Activated naive CD4-positive, alpha-beta T cell treated with anti-CD3 and anti-CD28 coated beads, Interleukin-2, amount 50 U/mL, for 24 hours (primary cell): ENCODE results near the gene RSRC1.

ENCODE experiments used
- H3K27ac Mint-ChIP-seq: one replicate; pipeline ENCODE4 v1.8.0; 2021; ENCODE audit warnings: mild to moderate bottlenecking, mixed read lengths
- H3K27me3 Mint-ChIP-seq: one replicate; pipeline ENCODE4 v1.8.0; 2021; ENCODE audit warnings: mixed read lengths
- H3K36me3 Mint-ChIP-seq: one replicate; pipeline ENCODE4 v1.8.0; 2021; ENCODE audit warnings: mixed read lengths
- H3K4me1 Mint-ChIP-seq: one replicate; pipeline ENCODE4 v1.8.0; 2021; ENCODE audit warnings: mixed read lengths
- H3K4me3 Mint-ChIP-seq: one replicate; pipeline ENCODE4 v1.8.0; 2021; ENCODE audit warnings: mild to moderate bottlenecking, mixed read lengths
- H3K9me3 Mint-ChIP-seq: one replicate; pipeline ENCODE4 v1.8.0; 2021; ENCODE audit warnings: mixed read lengths

Gene RSRC1

DNA sequence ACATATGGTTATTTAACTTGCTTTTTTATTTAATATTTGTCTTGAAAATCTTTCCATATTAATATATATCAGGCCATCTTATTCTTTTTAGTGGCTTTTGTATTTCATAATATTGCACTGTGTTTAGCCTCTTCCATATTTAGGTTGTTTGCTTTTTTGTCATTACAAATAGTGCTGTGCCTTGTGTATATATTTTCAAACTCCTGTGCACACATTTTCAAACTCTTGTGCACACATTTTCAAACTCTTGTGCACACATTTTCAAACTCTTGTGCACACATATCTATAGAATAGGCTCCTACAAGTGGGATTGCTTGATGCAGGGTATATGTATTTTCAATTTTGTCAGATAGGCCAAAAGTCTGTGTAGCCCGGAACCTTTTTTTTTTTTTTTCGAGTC is 343.1 kb downstream of the RSRC1 start:
- H3K4me3 Mint-ChIP-seq: no peak overlapping the region
- no peaks in the 10 kb centered on the region for H3K27me3 Mint-ChIP-seq
- H3K9me3 Mint-ChIP-seq: no peaks in the 10 kb centered on the region
- H3K4me1 Mint-ChIP-seq: no peaks in the 10 kb centered on the region
- H3K36me3 Mint-ChIP-seq: peaks cover 12% of the 10 kb centered on the region
- H3K27ac Mint-ChIP-seq: no peak overlapping the region

DNA sequence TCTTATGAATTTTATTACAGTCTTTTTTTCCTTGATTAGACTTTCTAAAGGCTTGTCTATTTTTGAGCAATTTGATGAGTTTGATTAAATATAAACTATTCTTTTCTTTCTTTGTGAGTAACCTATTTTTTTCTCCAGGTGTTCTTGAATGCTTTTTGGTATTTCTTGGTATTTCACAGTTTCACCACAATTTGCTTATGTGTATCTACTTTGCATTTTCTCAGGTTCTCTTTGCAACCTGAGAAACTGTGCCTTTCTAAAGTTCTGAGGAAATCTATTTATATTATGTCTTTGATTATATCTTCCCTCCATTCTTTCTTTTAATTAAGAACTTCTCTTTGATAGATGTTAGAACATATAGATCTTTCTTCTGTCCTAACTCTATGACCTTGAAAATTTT is 344.0 kb downstream of the RSRC1 start:
- no peak overlapping the region for H3K27ac Mint-ChIP-seq
- H3K9me3 Mint-ChIP-seq: no peaks in the 10 kb centered on the region
- H3K4me1 Mint-ChIP-seq: no peaks in the 10 kb centered on the region
- peaks cover 12% of the 10 kb centered on the region for H3K36me3 Mint-ChIP-seq
- H3K4me3 Mint-ChIP-seq: no peak overlapping the region
- no peaks in the 10 kb centered on the region for H3K27me3 Mint-ChIP-seq

DNA sequence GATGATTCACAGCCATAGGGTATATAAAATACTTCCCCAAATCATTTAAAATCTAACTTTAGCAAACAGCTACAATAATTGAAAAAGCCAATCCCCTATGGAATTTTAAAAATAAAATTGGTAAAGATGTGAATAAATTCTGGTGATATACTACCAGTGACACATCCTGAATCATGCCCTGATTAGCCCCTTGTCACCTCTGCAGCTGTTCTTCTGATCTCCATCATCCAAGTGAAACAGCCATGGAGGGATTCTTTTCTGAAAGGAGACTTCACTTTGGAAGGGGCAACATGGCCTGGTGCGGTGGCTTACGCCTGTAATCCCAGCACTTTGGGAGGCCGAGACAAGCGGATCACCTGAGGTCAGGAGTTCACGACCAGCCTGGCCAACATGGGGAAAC is 345.5 kb downstream of the RSRC1 start:
- Mint-ChIP-seq H3K9me3 (no peaks in the 10 kb centered on the region), H3K36me3 (peaks cover 12% of the 10 kb centered on the region), H3K4me1 (no peaks in the 10 kb centered on the region), H3K27ac (no peak overlapping the region), H3K4me3 (no peak overlapping the region), H3K27me3 (no peaks in the 10 kb centered on the region)

- Mint-ChIP-seq H3K9me3 (no peaks in the 10 kb centered on the region), H3K4me3 (no peak overlapping the region), H3K27me3 (no peaks in the 10 kb centered on the region), H3K4me1 (no peaks in the 10 kb centered on the region), H3K36me3 (peaks cover 13% of the 10 kb centered on the region), H3K27ac (no peak overlapping the region)
These were observed 346.2 kb downstream of the RSRC1 start for GRCh38 chr3:158456114-158456513.

- H3K27me3 Mint-ChIP-seq: no peaks in the 10 kb centered on the region
- H3K27ac Mint-ChIP-seq: no peak overlapping the region
- no peaks in the 10 kb centered on the region for H3K4me1 Mint-ChIP-seq
- H3K4me3 Mint-ChIP-seq: no peak overlapping the region
- H3K36me3 Mint-ChIP-seq: peaks cover 13% of the 10 kb centered on the region
- H3K9me3 Mint-ChIP-seq: no peaks in the 10 kb centered on the region
These were observed 348.6 kb downstream of the RSRC1 start for GRCh38 chr3:158458464-158458863.

- Mint-ChIP-seq H3K4me3 (no peak overlapping the region), H3K27me3 (no peaks in the 10 kb centered on the region), H3K4me1 (no peaks in the 10 kb centered on the region), H3K36me3 (peaks cover 9% of the 10 kb centered on the region), H3K9me3 (no peaks in the 10 kb centered on the region), H3K27ac (no peak overlapping the region)
These were observed 351.0 kb downstream of the RSRC1 start for GRCh38 chr3:158460926-158461325.

DNA sequence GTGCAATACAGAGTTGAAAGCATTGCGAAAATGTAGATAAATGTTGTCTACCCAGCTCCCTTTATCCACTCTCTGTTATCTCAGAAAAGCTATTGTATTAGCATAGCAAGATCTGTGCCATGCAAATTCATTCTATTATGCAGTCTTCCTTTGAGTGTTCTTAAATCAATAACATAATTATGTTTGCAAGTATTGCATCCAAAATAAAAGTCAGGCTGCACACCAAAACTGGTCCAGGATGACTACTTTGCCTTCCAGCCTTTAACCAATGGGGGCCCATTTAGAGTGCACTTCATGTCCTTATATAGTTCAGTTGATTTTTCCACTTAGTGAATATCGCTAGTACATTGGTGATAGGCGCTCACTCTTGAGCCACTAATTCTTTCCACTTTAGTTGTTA is 353.7 kb downstream of the RSRC1 start:
- Mint-ChIP-seq H3K4me3 (no peak overlapping the region), H3K4me1 (no peaks in the 10 kb centered on the region), H3K9me3 (no peaks in the 10 kb centered on the region), H3K27ac (no peak overlapping the region), H3K36me3 (peaks cover 3% of the 10 kb centered on the region), H3K27me3 (no peaks in the 10 kb centered on the region)

GRCh38 chr3:158465074-158465473 is 355.2 kb downstream of the RSRC1 start:
- H3K4me3 Mint-ChIP-seq: no peak overlapping the region
- no peaks in the 10 kb centered on the region for H3K27me3 Mint-ChIP-seq
- H3K9me3 Mint-ChIP-seq: no peaks in the 10 kb centered on the region
- H3K4me1 Mint-ChIP-seq: no peaks in the 10 kb centered on the region
- peaks cover 3% of the 10 kb centered on the region for H3K36me3 Mint-ChIP-seq
- no peak overlapping the region for H3K27ac Mint-ChIP-seq

DNA sequence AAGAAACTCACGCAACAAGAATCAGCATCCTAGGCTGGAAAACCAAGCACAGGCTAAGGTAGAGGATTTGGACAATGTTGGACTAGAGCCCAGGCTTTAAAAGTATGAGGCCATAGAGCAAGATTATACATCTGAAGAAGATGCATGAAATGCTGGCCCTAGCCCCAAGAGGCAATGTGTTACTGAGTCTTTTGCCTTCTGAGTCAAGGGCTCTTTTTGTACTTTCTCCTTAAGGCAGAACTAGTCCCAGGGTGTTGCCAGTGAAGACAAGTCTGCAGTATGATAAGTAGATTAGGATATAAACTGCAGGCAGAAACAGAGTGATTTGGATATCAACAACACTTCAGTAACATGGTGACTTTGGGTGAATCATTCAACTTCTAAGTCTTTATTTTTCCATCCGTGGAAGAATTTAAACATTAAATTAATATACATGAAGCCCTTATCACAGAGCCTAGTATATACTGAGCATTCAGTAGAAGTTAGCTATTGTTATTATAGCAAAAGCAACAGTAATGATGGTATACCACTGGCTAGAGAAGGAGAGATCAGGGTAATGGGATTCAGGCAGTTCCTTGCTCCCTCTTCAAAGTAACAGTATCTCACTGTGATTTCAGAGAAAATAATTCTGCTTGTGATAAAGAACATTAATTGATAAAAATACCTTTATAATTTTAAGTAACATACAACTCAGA is 361.2 kb downstream of the RSRC1 start:
- Mint-ChIP-seq H3K27ac (no peak overlapping the region), H3K36me3 (peaks cover 5% of the 10 kb centered on the region), H3K4me3 (no peak overlapping the region), H3K9me3 (no peaks in the 10 kb centered on the region), H3K27me3 (no peaks in the 10 kb centered on the region), H3K4me1 (no peaks in the 10 kb centered on the region)

DNA sequence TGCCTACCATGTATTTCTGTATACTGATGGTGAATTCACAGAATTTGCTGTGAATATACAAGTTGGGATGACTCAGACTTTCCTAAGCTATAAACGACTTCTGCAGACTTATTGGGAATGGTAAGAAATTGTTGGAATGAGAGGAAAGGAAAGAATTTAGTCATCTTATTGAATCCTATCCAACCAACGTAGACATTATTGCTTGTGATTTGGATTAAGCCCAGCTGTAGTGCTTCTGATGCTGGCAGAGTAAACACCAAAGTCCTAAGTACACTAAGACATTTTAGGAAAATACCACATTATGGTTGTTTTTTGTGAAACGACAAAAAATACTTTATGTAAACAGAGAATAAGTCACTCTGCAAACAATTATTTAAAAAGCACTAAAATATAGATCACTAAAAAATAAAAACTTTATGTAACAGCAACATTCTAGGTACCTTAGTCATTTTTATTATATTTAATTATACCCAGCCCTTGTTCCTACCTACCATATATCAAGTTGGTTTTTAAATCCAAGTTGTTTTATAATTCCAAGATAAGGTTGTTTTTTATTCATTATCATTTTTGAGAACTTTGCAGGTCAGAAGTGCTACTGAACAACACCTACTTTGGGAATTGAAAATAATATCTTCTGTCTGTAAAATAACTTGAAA is 361.9 kb downstream of the RSRC1 start:
- Mint-ChIP-seq H3K9me3 (no peaks in the 10 kb centered on the region), H3K4me3 (no peak overlapping the region), H3K27me3 (no peaks in the 10 kb centered on the region), H3K4me1 (no peaks in the 10 kb centered on the region), H3K36me3 (peaks cover 7% of the 10 kb centered on the region), H3K27ac (no peak overlapping the region)

DNA sequence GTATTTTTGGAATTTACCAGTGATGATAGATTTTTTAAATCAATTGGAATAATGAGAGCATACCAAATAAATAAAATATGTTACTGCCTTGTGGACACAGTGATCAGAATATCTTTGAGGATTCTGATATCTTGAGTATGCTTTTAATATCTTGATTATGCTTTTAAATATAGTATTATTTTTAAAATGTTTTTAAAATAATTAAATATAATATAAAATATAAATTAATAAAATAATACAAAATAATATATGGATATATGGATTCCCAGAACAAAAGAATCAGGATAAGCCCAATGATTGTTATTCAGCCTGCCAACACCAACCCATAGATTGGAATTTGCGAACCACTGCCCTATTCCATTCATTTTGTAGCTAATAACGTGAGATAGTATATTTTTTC is 369.2 kb downstream of the RSRC1 start:
- no peak overlapping the region for H3K27ac Mint-ChIP-seq
- no peaks in the 10 kb centered on the region for H3K4me1 Mint-ChIP-seq
- peaks cover 4% of the 10 kb centered on the region for H3K36me3 Mint-ChIP-seq
- H3K27me3 Mint-ChIP-seq: no peaks in the 10 kb centered on the region
- H3K9me3 Mint-ChIP-seq: no peaks in the 10 kb centered on the region
- H3K4me3 Mint-ChIP-seq: no peak overlapping the region

DNA sequence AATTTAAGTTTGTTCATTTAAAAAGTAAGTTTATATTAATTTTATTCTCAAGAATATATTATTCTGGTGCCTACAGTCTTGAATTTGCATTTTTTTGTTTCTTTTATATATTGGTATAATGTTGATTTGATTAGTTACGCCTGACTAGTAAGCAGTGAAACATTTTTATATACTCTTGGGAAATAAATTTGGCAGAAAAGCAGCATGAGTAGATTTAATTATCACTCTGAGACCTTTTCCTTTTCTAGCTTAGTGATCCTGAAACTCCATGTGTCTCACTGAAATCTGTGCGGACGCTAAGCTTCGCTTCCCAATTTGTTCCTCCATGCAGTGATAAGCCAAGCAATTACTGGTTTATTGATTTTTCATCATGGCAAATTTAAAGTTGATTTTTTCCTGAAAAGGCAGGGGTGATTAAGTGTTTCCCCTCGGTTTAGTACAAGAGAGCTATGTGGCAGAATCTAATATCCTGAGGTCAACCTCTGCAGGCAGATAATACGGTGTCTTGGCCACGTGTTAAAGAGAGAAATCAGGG is 373.9 kb downstream of the RSRC1 start:
- Mint-ChIP-seq H3K4me3 (no peak overlapping the region), H3K4me1 (no peaks in the 10 kb centered on the region), H3K27me3 (no peaks in the 10 kb centered on the region), H3K36me3 (no peaks in the 10 kb centered on the region), H3K9me3 (no peaks in the 10 kb centered on the region), H3K27ac (no peak overlapping the region)

DNA sequence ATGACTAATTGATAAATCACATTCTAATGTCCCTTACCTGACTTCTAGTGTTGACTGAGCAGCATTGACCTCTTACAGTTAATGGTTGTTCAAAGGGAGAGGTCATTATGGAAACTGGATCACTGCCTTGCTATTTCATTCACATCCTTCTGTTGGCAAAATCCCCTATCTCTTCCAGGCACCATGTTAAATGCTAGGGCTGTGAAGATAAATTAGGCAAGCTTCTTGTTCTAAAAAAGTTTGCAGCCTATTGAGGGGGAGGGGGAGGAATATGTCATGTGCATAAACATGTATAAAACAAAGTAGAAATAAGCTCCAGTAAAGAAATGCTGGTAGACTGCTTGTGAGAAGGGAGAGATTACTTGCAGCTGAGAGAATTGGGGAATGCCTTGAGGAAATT is 376.3 kb downstream of the RSRC1 start:
- H3K27ac Mint-ChIP-seq: no peak overlapping the region
- H3K27me3 Mint-ChIP-seq: no peaks in the 10 kb centered on the region
- H3K4me3 Mint-ChIP-seq: no peak overlapping the region
- no peaks in the 10 kb centered on the region for H3K9me3 Mint-ChIP-seq
- H3K36me3 Mint-ChIP-seq: peaks cover 1% of the 10 kb centered on the region
- H3K4me1 Mint-ChIP-seq: no peaks in the 10 kb centered on the region

- H3K4me1 Mint-ChIP-seq: no peaks in the 10 kb centered on the region
- H3K27me3 Mint-ChIP-seq: no peaks in the 10 kb centered on the region
- no peak overlapping the region for H3K4me3 Mint-ChIP-seq
- H3K27ac Mint-ChIP-seq: no peak overlapping the region
- peaks cover 1% of the 10 kb centered on the region for H3K36me3 Mint-ChIP-seq
- H3K9me3 Mint-ChIP-seq: no peaks in the 10 kb centered on the region
These were observed 378.8 kb downstream of the RSRC1 start for GRCh38 chr3:158488670-158489069.

DNA sequence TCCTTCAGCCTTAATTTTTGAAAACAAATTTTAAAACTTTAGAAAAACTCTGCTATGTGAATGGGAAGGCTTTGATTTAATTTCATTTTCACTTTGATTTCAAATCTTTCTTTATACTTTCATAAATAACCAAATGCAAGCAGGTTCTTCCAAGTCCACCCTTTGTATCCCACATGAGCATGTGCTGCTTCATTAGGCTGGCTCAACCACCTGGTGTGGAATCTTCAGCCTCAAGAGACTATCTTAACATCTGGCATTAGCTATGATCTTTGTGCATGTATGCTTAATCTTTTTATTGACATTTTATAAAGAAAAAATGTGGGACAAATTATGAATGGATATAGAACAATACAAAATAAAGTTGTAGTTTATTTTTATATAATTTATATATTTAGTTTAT is 379.3 kb downstream of the RSRC1 start:
- H3K9me3 Mint-ChIP-seq: no peaks in the 10 kb centered on the region
- peaks cover 1% of the 10 kb centered on the region for H3K36me3 Mint-ChIP-seq
- no peaks in the 10 kb centered on the region for H3K4me1 Mint-ChIP-seq
- no peaks in the 10 kb centered on the region for H3K27me3 Mint-ChIP-seq
- H3K27ac Mint-ChIP-seq: no peak overlapping the region
- H3K4me3 Mint-ChIP-seq: no peak overlapping the region

DNA sequence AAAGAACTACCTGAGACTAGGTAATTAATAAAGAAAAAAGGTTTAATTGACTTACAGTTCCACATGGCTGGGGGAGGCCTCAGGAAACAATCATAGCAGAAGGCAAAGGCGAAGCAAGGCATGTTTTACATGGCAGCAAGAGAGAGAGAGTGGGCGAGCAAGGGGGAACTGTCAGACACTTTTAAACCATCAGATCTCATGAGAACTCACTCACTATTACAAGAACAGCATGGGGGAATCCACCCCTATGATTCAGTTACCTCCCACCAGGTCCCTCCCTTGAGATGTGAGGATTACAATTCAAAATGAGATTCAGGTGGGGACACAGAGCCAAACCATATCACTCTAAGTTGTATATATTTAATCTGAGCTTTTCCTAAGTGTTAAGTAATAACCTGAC is 382.1 kb downstream of the RSRC1 start:
- H3K36me3 Mint-ChIP-seq: peaks cover 5% of the 10 kb centered on the region
- H3K27me3 Mint-ChIP-seq: no peaks in the 10 kb centered on the region
- no peaks in the 10 kb centered on the region for H3K9me3 Mint-ChIP-seq
- H3K4me3 Mint-ChIP-seq: no peak overlapping the region
- no peak overlapping the region for H3K27ac Mint-ChIP-seq
- H3K4me1 Mint-ChIP-seq: no peaks in the 10 kb centered on the region
